Activated CD4-positive, alpha-beta T cell treated with anti-CD3 and anti-CD28 coated beads for 48 hours (primary cell): ENCODE results near the gene NUPR1.
"Not testable (repeated sequence)": the region's sequence is repeated elsewhere in the genome, so short reads cannot be mapped to it uniquely, and the experiment has no call there.

Experiments
- DNase-seq: peaks from one replicate; pipeline ENCODE4 v3.0.0-alpha.2; 2020

NUPR1 gene

DNA sequence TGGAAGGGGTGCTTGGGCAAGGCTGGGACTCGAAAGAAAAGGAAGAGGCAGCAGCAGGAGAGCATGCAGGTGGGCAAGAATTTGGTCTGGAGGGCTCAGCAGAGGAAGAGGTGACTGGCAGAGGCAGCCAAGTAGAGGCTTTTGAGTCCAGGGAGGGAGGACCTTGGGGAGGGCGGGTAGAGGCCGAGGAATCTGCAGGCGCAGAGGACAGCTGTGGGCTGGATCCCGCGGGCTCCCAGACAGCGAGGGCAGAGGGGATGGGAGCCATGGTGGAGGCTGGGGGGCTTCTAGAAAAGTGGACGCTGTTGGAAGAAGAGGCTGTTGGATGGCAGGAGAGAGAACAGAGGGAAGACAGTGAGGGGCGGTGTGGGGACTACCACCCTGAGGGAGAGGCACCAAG, 41.4 kb downstream of the NUPR1 start:
- no peak for DNase-seq

DNA sequence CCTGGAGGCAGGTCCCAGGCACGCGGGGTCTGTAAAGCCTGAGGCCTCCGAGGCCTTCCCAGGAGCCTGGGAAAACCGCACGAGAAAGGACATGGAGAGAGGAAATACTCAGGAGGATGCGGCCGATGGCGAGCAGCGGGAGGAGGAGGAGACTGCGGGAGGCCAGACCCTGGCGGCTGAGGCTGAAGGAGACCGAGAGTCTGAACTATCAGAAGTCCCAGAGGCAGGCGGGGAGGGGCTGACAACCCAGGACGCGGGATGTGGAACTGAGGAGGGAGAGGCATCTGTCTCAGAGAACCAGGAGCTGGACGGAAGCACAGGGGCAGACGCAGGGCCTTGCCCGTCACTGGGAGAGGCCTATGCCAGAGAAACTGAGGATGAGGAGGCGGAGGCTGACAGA, 41.9 kb downstream of the NUPR1 start:
- no peak for DNase-seq

DNA sequence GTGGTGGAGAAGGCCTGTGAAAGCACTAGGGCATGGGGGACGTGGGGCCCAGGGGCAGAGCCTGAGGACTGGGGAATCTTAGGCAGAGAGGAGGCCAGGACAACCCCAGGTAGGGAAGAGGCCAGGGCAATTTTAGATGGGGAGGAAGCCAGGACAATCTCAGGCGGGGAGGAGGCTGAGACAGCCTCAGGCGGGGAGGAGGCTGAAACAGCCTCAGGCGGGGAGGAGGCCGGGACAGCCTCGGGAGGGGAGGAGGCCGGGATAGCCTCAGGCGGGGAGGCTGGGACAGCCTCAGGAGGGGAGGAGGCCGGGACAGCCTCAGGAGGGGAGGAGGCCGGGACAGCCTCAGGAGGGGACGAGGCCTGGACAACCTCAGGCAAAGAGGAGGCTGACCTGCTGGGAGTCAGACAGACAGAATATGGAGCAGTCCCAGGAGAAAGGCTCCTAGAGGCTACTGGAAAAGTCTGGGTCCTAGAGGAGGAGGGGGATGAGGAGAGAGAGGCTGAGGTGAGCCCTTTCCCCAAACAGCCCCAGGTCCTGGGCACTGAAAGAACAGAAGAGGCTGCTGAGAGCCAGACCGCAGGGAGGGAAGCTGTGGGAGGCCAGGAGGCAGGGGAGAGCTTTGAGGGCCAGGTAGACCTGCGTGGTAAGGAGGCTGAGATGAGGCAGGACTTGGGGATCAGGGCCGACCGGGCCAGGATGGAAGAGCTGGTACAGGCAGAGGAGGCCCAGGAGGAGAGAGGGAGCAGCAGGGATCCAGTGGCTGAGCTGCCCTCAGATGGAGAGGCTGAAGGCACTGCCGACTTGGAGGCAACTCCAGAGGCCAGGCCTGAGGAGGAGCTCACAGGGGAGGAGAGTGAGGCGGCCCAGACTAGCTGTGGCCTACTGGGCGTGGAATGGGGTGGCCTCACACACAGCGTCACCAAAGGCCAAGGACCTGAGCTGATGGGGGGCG, 42.7 kb downstream of the NUPR1 start:
- DNase-seq: no peak

DNA sequence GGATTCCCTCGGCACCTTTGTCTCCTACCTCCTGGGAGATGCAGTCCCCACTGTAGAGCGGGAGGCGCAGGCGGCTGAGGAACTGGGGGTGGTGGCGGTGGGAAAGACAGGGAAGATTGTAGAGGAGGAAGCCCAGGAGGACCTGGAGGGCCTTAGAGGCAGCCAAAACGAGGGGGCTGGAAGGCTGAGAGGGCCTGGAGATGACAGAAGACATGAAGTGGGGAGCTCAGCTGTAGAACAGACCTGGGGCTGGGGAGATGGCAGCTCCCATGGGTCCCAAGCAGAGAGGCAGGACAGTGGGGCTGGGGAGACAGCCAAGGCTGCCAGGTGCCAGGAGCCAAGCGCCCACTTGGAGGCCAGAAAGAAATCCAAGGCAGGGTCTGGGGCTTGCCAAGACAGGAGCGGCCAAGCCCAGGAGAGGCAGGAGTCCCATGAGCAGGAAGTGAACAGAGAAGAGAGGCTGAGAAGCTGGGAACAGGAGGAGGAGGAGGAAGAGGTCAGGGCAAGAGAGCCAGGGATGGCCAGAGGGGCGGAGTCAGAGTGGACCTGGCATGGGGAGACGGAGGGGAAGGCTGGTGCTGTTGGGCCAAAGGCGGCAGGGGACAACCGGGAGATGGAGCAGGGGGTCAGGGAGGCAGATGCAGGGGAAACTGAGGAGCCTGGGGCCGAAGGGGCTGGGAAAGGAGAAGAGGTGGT, 43.5 kb downstream of the NUPR1 start:
- DNase-seq: no peak

DNA sequence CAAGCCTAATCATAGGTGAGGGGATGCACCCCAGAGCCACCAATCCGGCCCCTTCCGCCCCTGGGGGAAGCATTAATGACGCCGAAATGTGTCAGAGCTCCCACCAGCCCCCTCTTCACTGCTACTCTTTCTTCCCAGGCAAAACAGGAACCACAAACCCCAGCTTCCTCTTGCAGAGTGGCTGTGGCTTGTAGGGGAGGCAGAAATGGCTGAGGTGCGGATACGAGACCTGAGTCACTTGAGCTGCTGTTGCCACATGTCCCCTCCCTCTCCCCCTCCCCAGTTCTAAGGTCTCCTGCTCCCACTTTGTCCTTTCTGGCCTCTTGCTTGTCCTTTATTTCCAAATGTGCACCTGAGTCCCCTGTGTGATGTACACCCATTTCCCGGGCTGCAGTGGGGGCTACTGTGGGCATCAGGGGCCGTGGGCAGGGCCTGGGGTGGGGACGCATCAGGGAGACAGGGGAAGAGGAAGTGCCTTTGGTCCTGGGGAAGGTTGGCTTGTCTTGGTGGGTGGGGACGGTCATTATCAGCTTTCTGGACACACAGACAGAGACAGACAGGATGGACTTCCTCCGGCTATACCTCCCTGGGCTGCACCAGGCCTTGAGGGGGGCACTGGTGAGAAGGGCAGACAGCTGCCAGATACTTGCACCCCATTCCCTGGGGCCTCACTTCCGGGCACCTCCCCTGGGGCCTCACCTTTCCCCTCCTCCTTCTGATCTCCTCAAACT, 44.5 kb downstream of the NUPR1 start, which contains the start of gene APOBR:
Gene APOBR, plus strand, starts transcription at position 523 of the 731 bp plus-strand sequence. Its CDS starts 39 bp downstream, at position 562.
- DNase-seq: peak; percentile 88

- no peak for DNase-seq
Measured at GRCh38 chr16:28492511-28492910, 46.3 kb downstream of the NUPR1 start.

- DNase-seq: peak; percentile 91
Measured at GRCh38 chr16:28491970-28492474, 46.8 kb downstream of the NUPR1 start, which contains the start of gene CLN3. Gene CLN3, minus strand, starts transcription at chr16:28492074. Its CDS starts 315 bp downstream, at chr16:28491759.

DNA sequence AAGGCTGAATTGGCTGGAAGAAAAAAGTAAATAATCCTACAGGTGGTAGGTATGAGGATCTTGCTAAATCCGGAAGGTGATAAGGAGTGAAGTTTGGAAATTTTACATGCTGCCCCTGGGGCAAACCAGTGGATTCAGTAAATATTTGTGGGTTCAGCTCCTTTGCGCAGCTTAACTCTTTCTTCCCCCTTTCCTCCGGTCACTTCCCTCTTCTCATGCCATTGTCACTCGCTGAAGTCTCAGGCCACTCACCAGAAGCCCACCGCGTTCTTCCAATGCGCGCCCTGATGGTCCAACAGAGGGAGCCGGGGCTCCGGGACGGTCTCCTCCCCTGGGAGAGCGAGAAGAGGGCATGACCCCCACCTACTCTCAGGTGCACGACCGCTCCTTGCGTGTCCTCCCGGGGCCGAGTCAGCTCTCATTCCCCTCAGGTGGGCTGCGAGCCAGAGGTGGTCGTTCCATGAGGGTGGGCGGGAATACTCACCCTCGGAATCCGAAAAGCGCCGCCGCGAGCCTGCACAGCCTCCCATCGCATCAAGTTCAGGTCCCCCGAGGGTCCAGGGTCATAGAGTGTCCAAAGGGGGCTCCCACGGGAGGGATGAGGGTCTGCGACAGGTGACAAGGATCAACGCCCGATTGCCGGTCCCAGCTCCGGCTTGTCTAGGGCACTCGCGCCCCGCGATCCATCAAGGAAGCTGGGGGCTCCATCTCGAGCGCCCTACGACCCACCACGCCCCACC, 47.4 kb downstream of the NUPR1 start:
- no peak for DNase-seq

GRCh38 chr16:28486266-28486665, 52.5 kb downstream of the NUPR1 start:
- DNase-seq: no peak

DNA sequence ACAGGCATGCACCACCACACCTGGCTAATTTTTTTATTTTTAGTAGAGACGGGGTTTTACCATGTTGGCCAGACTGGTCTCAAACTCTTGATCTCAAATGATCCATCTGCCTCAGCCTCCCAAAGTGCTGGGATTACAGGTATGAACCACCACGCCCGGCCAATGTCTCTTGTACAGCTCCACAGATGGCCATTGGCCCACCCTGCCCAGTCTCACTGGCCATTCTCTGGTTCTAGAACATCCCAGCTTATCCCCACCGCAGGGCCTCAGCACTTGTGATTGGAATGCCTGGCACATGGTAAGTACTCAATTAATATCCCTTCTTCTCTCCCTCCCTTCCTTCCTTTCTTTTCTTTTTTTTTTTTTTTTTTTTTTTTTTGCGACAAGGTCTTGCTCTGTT, 55.4 kb downstream of the NUPR1 start:
- not testable (repeated sequence) for DNase-seq
